Measurements from ENCODE around the gene NFATC2. TPM values are rescaled to one million over a fixed set of nuclear protein-coding genes. Genes with fewer than 3 reads are reported as not detected.

Gene NFATC2
- polyA plus RNA-seq, 1 of the 3 experiments (the other 2 are of a cell fraction), result 0.36 TPM

- Histone ChIP-seq H3K9ac (no peak overlapping the region), H3K4me2 (no peak overlapping the region), H3F3A (replicated peaks; ENCODE audit: insufficient read depth) (peaks cover 4% of the 10 kb centered on the region), H3K4me1 (ENCODE audit: control insufficient read depth in 1 of 2, insufficient read depth in 2 of 2, low read depth in 1 of 2, low read length in 1 of 2) (peaks cover 0 to 10% of the 10 kb centered on the region in 2 experiments; a peak in 1 of 4 replicates), H4K20me1 (ENCODE audit: insufficient read depth) (no peaks in the 10 kb centered on the region), H3K27me3 (ENCODE audit: insufficient read depth) (no peaks in the 10 kb centered on the region), H3K79me2 (ENCODE audit: insufficient read depth) (no peaks in the 10 kb centered on the region), H2AFZ (ENCODE audit: low read depth) (no peak overlapping the region), H3K9me3 (no peaks in the 10 kb centered on the region), H3K4me3 (ENCODE audit: low read depth in 2 of 2, low read length in 1 of 2) (no peak overlapping the region), H3K9me2 (no peaks in the 10 kb centered on the region), H3K27ac (ENCODE audit: low read depth in 2 of 2, low read length in 1 of 2) (no peak overlapping the region), H3K36me3 (replicated peaks in 1 of 2; ENCODE audit: control insufficient read depth in 1 of 2, insufficient read depth in 2 of 2, low read length in 1 of 2) (no peaks in the 10 kb centered on the region)
- CTCF ChIA-PET, result interaction anchor here (0.8 to 2.0 kb wide), 5 partner anchors 22 to 124 kb away, joined by 3 to 8 read pairs (median 4); no protein-coding TSS in a partner anchor
- TF ChIP-seq YY1 (IDR thresholded peaks at IDR 0.05; ENCODE audit: low read depth) (no peak), RCOR1 (IDR thresholded peaks at IDR 0.05; ENCODE audit: low read length) (no peak), TAF1 (IDR thresholded peaks at IDR 0.05; ENCODE audit: borderline replicate concordance, low read depth, low read length) (no peak), NRF1 (IDR thresholded peaks at IDR 0.05; ENCODE audit: low read depth, low read length) (no peak), GABPA (IDR thresholded peaks at IDR 0.05; ENCODE audit: low read depth) (no peak), FOXJ3 (CRISPR knock-in tag; IDR thresholded peaks at IDR 0.05) (no peak), SMC3 (IDR thresholded peaks at IDR 0.05; ENCODE audit: low read depth, low read length) (no peak), CTCF (IDR thresholded peaks at IDR 0.05) (no peak), TEAD4 (IDR thresholded peaks at IDR 0.05; ENCODE audit: borderline replicate concordance, insufficient read depth) (no peak), MEF2A (IDR thresholded peaks at IDR 0.05; ENCODE audit: borderline replicate concordance, low read depth) (no peak), RAD21 (IDR thresholded peaks at IDR 0.05; ENCODE audit: low read length) (no peak), GATA2 (CRISPR knock-in tag; IDR thresholded peaks at IDR 0.05) (no peak), ELF1 (IDR thresholded peaks at IDR 0.05) (no peak), MXI1 (IDR thresholded peaks at IDR 0.05; ENCODE audit: low read depth, low read length) (no peak), FOSL2 (IDR thresholded peaks at IDR 0.05; ENCODE audit: borderline replicate concordance, low read depth) (no peak), EP300 (IDR thresholded peaks at IDR 0.05; ENCODE audit: borderline replicate concordance in 1 of 2, low read depth in 1 of 2, low read length in 1 of 2) (no peak)
- 88% methylated on average over 5 of the region's 5 CpGs for WGBS (ENCODE audit: low lambda C conversion rate)
- POLR2A ChIA-PET, result no interaction called here
- DNase-seq, result no peak
Observed at GRCh38 chr20:51470499-51470820, 72.1 kb downstream of the NFATC2 start.

- no peaks in the 10 kb centered on the region for H3K79me2 ChIP-seq (ENCODE audit: insufficient read depth)
- H3K4me1 ChIP-seq (ENCODE audit: control insufficient read depth in 1 of 2, insufficient read depth in 2 of 2, low read depth in 1 of 2, low read length in 1 of 2), result peaks cover 0 to 10% of the 10 kb centered on the region in 2 experiments; a peak in 1 of 4 replicates
- H3F3A ChIP-seq (replicated peaks; ENCODE audit: insufficient read depth), result peaks cover 4% of the 10 kb centered on the region
- H3K27me3 ChIP-seq (ENCODE audit: insufficient read depth), result no peaks in the 10 kb centered on the region
- no peak overlapping the region for H3K4me3 ChIP-seq (ENCODE audit: low read depth in 2 of 2, low read length in 1 of 2)
- no peaks in the 10 kb centered on the region for H4K20me1 ChIP-seq (ENCODE audit: insufficient read depth)
- no peak overlapping the region for H3K9ac ChIP-seq
- CTCF ChIA-PET, result interaction anchor here (0.8 to 2.0 kb wide), 4 partner anchors 22 to 125 kb away, joined by 3 to 8 read pairs (median 4); no protein-coding TSS in a partner anchor
- POLR2A ChIA-PET, result no interaction called here
- H3K27ac ChIP-seq (ENCODE audit: low read depth in 2 of 2, low read length in 1 of 2), result peak overlapping the region in 1 of 2 experiments; percentile 5; a peak in 1 of 4 replicates
- WGBS (ENCODE audit: low lambda C conversion rate), result 81% methylated on average over 11 of the region's 11 CpGs
- no peak for TF ChIP-seq FOXM1 (IDR thresholded peaks at IDR 0.05; ENCODE audit: low read depth)
- TF ChIP-seq YY1 (IDR thresholded peaks at IDR 0.05; ENCODE audit: low read depth), result no peak
- no peak for TF ChIP-seq ZBTB33 (IDR thresholded peaks at IDR 0.05; ENCODE audit: borderline replicate concordance, low read depth)
- TF ChIP-seq CHD2 (IDR thresholded peaks at IDR 0.05; ENCODE audit: low read length, partially characterized antibody), result no peak
- no peak for TF ChIP-seq RFX5 (IDR thresholded peaks at IDR 0.05; ENCODE audit: low read length)
- no peak for TF ChIP-seq FOXJ3 (CRISPR knock-in tag; IDR thresholded peaks at IDR 0.05)
- H3K9me2 ChIP-seq, result no peaks in the 10 kb centered on the region
- no peaks in the 10 kb centered on the region for H3K36me3 ChIP-seq (replicated peaks in 1 of 2; ENCODE audit: control insufficient read depth in 1 of 2, insufficient read depth in 2 of 2, low read length in 1 of 2)
- no peak overlapping the region for H2AFZ ChIP-seq (ENCODE audit: low read depth)
- no peak for DNase-seq
- no peaks in the 10 kb centered on the region for H3K9me3 ChIP-seq
- H3K4me2 ChIP-seq, result no peak overlapping the region
Observed at GRCh38 chr20:51469578-51470498, 72.7 kb downstream of the NFATC2 start.
